A549 (cell line): ENCODE measurements around the gene GABRD. TPM values are rescaled to one million over a fixed set of nuclear protein-coding genes. Genes with fewer than 3 reads are reported as not detected.

Experiments used
- ATAC-seq, 2 experiments: fragments of 200-7000 bp in 1 of 2; fragments of >200 bp in 1 of 2; cut with Nextera tagmentation in 1 of 2; cut with Tn5 transposase in 1 of 2; 3 replicates each; pipeline versions ENCODE4 v1.8.0 to v1.9.1; 2018 to 2020; ENCODE audit warnings: mild to moderate bottlenecking in 1 of 2, moderate library complexity in 1 of 2
- CTCF ChIA-PET: fragments of 300-600 bp; sonication (Branson Sonifier 250); formaldehyde crosslinking; extraction: SDS; loops from one replicate; lab custom pipeline; 2021; ENCODE audit warnings: antibody characterized with exemption, inconsistent platforms; lab: Yijun Ruan, JAX
- POLR2A ChIA-PET: fragments of 350-600 bp; formaldehyde crosslinking; extraction: SDS; loops from one replicate; lab custom pipeline; 2021; ENCODE audit warnings: antibody characterized with exemption, inconsistent platforms; lab: Yijun Ruan, JAX
- DNase-seq, 2 experiments: peaks; one replicate each; pipeline versions ENCODE4 v3.0.0 to v3.0.0-alpha.2; 2011 to 2016; ENCODE audit warnings: low read depth in 1 of 2, low spot score in 1 of 2
- FAIRE-seq: peaks from 2 replicates; lab custom pipeline; 2011; peaks lifted over from hg19 to GRCh38; lab: Jason Lieb, UNC
- H3K27ac ChIP-seq, 2 experiments: fragments of >200 bp; sonication (Bioruptor Twin); formaldehyde crosslinking; 3 replicates each; pipeline ENCODE4 v1.5.1; 2016 to 2017
- H3K4me1 ChIP-seq: fragments of >200 bp; sonication (Bioruptor Twin); formaldehyde crosslinking; 3 replicates; pipeline ENCODE4 v1.6.1; 2016
- H3K4me2 ChIP-seq: fragments of >200 bp; sonication (Bioruptor Twin); formaldehyde crosslinking; 3 replicates; pipeline ENCODE4 v1.6.1; 2016
- H3K4me3 ChIP-seq: fragments of >200 bp; sonication (Bioruptor Twin); formaldehyde crosslinking; 3 replicates; pipeline ENCODE4 v1.5.1; 2016
- H3K9me3 ChIP-seq: fragments of >200 bp; sonication (Bioruptor Twin); formaldehyde crosslinking; 3 replicates; pipeline ENCODE4 v1.6.1; 2016
- BCL3 ChIP-seq: fragments of >200 bp; sonication (Bioruptor Twin); formaldehyde crosslinking; IDR thresholded peaks from 3 replicates; pipeline ENCODE4 v1.6.1; 2016
- CBX8 ChIP-seq: fragments of 200-600 bp; sonication (generic); IDR thresholded peaks from 2 replicates; pipeline ENCODE4 v1.6.1; 2016
- CEBPB ChIP-seq, 2 experiments: fragments of >200 bp in 1 of 2; sonication (Bioruptor Twin) in 1 of 2; formaldehyde crosslinking in 1 of 2; IDR thresholded peaks; 2 replicates each; pipeline ENCODE4 v1.6.1; 2012 to 2016
- CHD2 ChIP-seq: fragments of 150-350 bp; IDR thresholded peaks from 2 replicates; pipeline ENCODE4 v1.6.1; 2014; ENCODE audit warnings: low read length; ENCODE audit not compliant: partially characterized antibody
- E2F6 ChIP-seq: IDR thresholded peaks from 2 replicates; pipeline ENCODE4 v1.6.1; 2012; ENCODE audit warnings: low read depth, borderline replicate concordance
- EHMT2 ChIP-seq: fragments of 200-600 bp; sonication (generic); IDR thresholded peaks from 2 replicates; pipeline ENCODE4 v1.6.1; 2016; ENCODE audit warnings: antibody characterized with exemption, low read depth, mild to moderate bottlenecking, moderate library complexity
- ELK1 ChIP-seq: fragments of 150-350 bp; IDR thresholded peaks from 2 replicates; pipeline ENCODE4 v1.6.1; 2014; ENCODE audit warnings: low read depth, mild to moderate bottlenecking, low read length
- EP300 ChIP-seq, 2 experiments: fragments of >200 bp; sonication (Bioruptor Twin); formaldehyde crosslinking; IDR thresholded peaks; 2 replicates in 1 of 2; 3 replicates in 1 of 2; pipeline ENCODE4 v1.6.1; 2016 to 2017
- FOSB ChIP-seq: fragments of 250-450 bp; sonication (Bioruptor Pico); IDR thresholded peaks from 2 replicates; pipeline ENCODE4 v1.5.0; 2020; ENCODE audit warnings: mild to moderate bottlenecking, moderate library complexity
- FOSL2 ChIP-seq, 2 experiments: fragments of 450-650 bp in 1 of 2; fragments of >200 bp in 1 of 2; sonication (Bioruptor Twin) in 1 of 2; formaldehyde crosslinking; IDR thresholded peaks; 2 replicates each; pipeline versions ENCODE4 v1.5.0 to v1.6.1; 2016 to 2020; ENCODE audit warnings: mild to moderate bottlenecking in 1 of 2, moderate library complexity in 1 of 2
- HES2 ChIP-seq: fragments of >200 bp; sonication (Bioruptor Twin); formaldehyde crosslinking; IDR thresholded peaks from 2 replicates; pipeline ENCODE4 v1.6.1; 2016
- HEYL ChIP-seq: fragments of 250-450 bp; sonication (Bioruptor Pico); IDR thresholded peaks from 2 replicates; pipeline ENCODE4 v1.8.0; 2021; ENCODE audit warnings: mild to moderate bottlenecking, moderate library complexity
- HOXB5 ChIP-seq: fragments of 250-450 bp; sonication (Bioruptor Pico); IDR thresholded peaks from 2 replicates; pipeline ENCODE4 v1.5.0; 2020; ENCODE audit warnings: mild to moderate bottlenecking, moderate library complexity
- KDM1A ChIP-seq: fragments of 200-600 bp; sonication (generic); IDR thresholded peaks from 2 replicates; pipeline ENCODE4 v1.6.1; 2016; ENCODE audit warnings: low read depth, mild to moderate bottlenecking
- MAX ChIP-seq: IDR thresholded peaks from 2 replicates; pipeline ENCODE4 v1.6.1; 2012
- NFE2L2 ChIP-seq: fragments of 150-350 bp; conservative IDR thresholded peaks from 2 replicates; pipeline ENCODE4 v1.6.1; 2014; ENCODE audit warnings: low read length
- NPAS2 ChIP-seq: fragments of 250-450 bp; sonication (Bioruptor Pico); IDR thresholded peaks from 2 replicates; pipeline ENCODE4 v1.8.0; 2022; ENCODE audit warnings: mild to moderate bottlenecking, moderate library complexity, borderline replicate concordance
- PBX3 ChIP-seq: IDR thresholded peaks from 2 replicates; pipeline ENCODE4 v1.6.1; 2012
- PHF8 ChIP-seq: fragments of 200-600 bp; sonication (generic); IDR thresholded peaks from 2 replicates; pipeline ENCODE4 v1.6.1; 2016; ENCODE audit warnings: low read depth, mild to moderate bottlenecking, antibody characterized with exemption, moderate library complexity, borderline replicate concordance
- RFX5 ChIP-seq: fragments of 450-650 bp; IDR thresholded peaks from 2 replicates; pipeline ENCODE4 v1.7.1; 2014; ENCODE audit warnings: antibody characterized with exemption, mild to moderate bottlenecking, moderate library complexity
- RNF2 ChIP-seq: fragments of 200-600 bp; sonication (generic); IDR thresholded peaks from 2 replicates; pipeline ENCODE4 v1.6.1; 2016; ENCODE audit warnings: low read depth, mild to moderate bottlenecking, antibody characterized with exemption, moderate library complexity, borderline replicate concordance
- SMC3 ChIP-seq: fragments of >200 bp; sonication (Bioruptor Twin); formaldehyde crosslinking; IDR thresholded peaks from 3 replicates; pipeline ENCODE4 v1.6.1; 2018; ENCODE audit warnings: inconsistent platforms
- TFCP2L1 ChIP-seq: fragments of 250-450 bp; sonication (Bioruptor Pico); IDR thresholded peaks from 2 replicates; pipeline ENCODE4 v1.5.0; 2021; ENCODE audit warnings: mild to moderate bottlenecking
- TP53 ChIP-seq: fragments of 250-450 bp; sonication (Bioruptor Pico); IDR thresholded peaks from 2 replicates; pipeline ENCODE4 v1.5.0; 2021; ENCODE audit warnings: mild to moderate bottlenecking, moderate library complexity
- USF2 ChIP-seq: fragments of 450-650 bp; IDR thresholded peaks from 2 replicates; pipeline ENCODE4 v1.6.1; 2014; ENCODE audit warnings: antibody characterized with exemption
- ZC3H11A ChIP-seq: fragments of 450-650 bp; IDR thresholded peaks from 2 replicates; pipeline ENCODE4 v1.6.1; 2014; ENCODE audit warnings: antibody characterized with exemption, mild to moderate bottlenecking
- ZFP36 ChIP-seq: fragments of 450-650 bp; IDR thresholded peaks from 2 replicates; pipeline ENCODE4 v1.6.1; 2014; ENCODE audit warnings: borderline replicate concordance; ENCODE audit not compliant: partially characterized antibody
- WGBS: methylation state at CpG from one replicate; pipeline ENCODE4 v1.1.6; 2017; ENCODE audit errors: missing lambda C conversion rate; 5-methylcytosine and 5-hydroxymethylcytosine counted together
- polyA plus RNA-seq, 4 experiments: library from polyadenylated mRNA; depleted of rRNA in 3 of 4; stranded (reverse); fragments of >200 nt; fragmentation: RNase III in 1 of 4; extraction: RNeasy Plus Mini Kit Qiagen cat#74134 plus additional on column Dnase treatment in 1 of 4; gene quantifications; 2 replicates in 3 of 4; 3 replicates in 1 of 4; pipeline ENCODE4 v1.2.3, GENCODE V29; 2011 to 2017

GABRD gene
- polyA plus RNA-seq, 2 of the 4 experiments (the other 2 are of a cell fraction), result 0.12 to 0.52 TPM

GRCh38 chr1:2078170-2078569 lies 59.0 kb downstream of the GABRD start:
- TF ChIP-seq NFE2L2 (no peak), MAX (no peak), SMC3 (no peak), CEBPB (IDR thresholded peaks at IDR 0.05) (no peak), NPAS2 (CRISPR knock-in tag) (no peak)
- 83% methylated on average over 7 of the region's 7 CpGs for WGBS
- CTCF ChIA-PET, result interaction anchor here (0.8 to 0.9 kb wide), 2 partner anchors 33 to 134 kb away, joined by 3 read pairs; no protein-coding TSS in a partner anchor

GRCh38 chr1:2079396-2080085 lies 60.4 kb downstream of the GABRD start:
- WGBS, result 90% methylated on average over 24 of the region's 28 CpGs
- H3K4me3 ChIP-seq, result no peak overlapping the region
- H3K4me2 ChIP-seq, result no peak overlapping the region
- no peak for FAIRE-seq
- TF ChIP-seq TFCP2L1 (no peak), ZC3H11A (no peak), USF2 (no peak), CHD2 (no peak), ZFP36 (no peak), MAX (no peak), PBX3 (no peak), KDM1A (no peak), CEBPB (IDR thresholded peaks at IDR 0.05) (no peak), FOSL2 (IDR thresholded peaks at IDR 0.05) (no peak), FOSL2 (CRISPR knock-in tag; IDR thresholded peaks at IDR 0.05) (no peak), HEYL (CRISPR knock-in tag) (no peak), TP53 (CRISPR knock-in tag) (no peak), RFX5 (no peak), EHMT2 (no peak)
- TF ChIP-seq, all 56 proteins: peak for 0
- Histone ChIP-seq H3K27ac (no peak overlapping the region), H3K4me1 (no peaks in the 10 kb centered on the region), H3K9me3 (peaks cover 12% of the 10 kb centered on the region; the same call in 2 of the 3 replicates)
- DNase-seq, result no peak
- ChIA-PET CTCF (no interaction called here), POLR2A (no interaction called here)
- ATAC-seq, result no peak

More at GRCh38 chr1:2078170-2078569, 59.0 kb downstream of the GABRD start:
- Histone ChIP-seq H3K4me2 (no peak overlapping the region), H3K9me3 (peaks cover 12% of the 10 kb centered on the region; the same call in 2 of the 3 replicates), H3K4me3 (no peak overlapping the region), H3K27ac (no peak overlapping the region), H3K4me1 (no peaks in the 10 kb centered on the region)
- POLR2A ChIA-PET, result no interaction called here
- ATAC-seq, result no peak
- DNase-seq, result no peak
- FAIRE-seq, result no peak

- Histone ChIP-seq H3K4me2 (no peak overlapping the region), H3K4me1 (no peaks in the 10 kb centered on the region), H3K27ac (no peak overlapping the region), H3K9me3 (peaks cover 12% of the 10 kb centered on the region; the same call in 2 of the 3 replicates), H3K4me3 (no peak overlapping the region)
- CTCF ChIA-PET, result no interaction called here
- 87% methylated on average over 16 of the region's 16 CpGs for WGBS
- no peak for FAIRE-seq
- POLR2A ChIA-PET, result no interaction called here
- ATAC-seq, result no peak
- DNase-seq, result no peak
- TF ChIP-seq BCL3 (no peak), FOSB (CRISPR knock-in tag) (no peak), HOXB5 (no peak), PHF8 (no peak), EHMT2 (no peak), ELK1 (no peak), CBX8 (no peak), RNF2 (no peak), RFX5 (no peak), HES2 (no peak), E2F6 (no peak), EP300 (IDR thresholded peaks at IDR 0.05) (no peak)
Observed at GRCh38 chr1:2080140-2080539, 61.0 kb downstream of the GABRD start.
